GM21529 (cell line): ENCODE results near the gene L1TD1.
"Not testable (repeated sequence)": the region's sequence is repeated elsewhere in the genome, so short reads cannot be mapped to it uniquely, and the experiment has no call there.

Experiments
- ATAC-seq: cut with Tn5 transposase; IDR thresholded peaks from one replicate; pipeline ENCODE4 v1.9.1; 2021; ENCODE audit not compliant: unreplicated experiment

Gene L1TD1

DNA sequence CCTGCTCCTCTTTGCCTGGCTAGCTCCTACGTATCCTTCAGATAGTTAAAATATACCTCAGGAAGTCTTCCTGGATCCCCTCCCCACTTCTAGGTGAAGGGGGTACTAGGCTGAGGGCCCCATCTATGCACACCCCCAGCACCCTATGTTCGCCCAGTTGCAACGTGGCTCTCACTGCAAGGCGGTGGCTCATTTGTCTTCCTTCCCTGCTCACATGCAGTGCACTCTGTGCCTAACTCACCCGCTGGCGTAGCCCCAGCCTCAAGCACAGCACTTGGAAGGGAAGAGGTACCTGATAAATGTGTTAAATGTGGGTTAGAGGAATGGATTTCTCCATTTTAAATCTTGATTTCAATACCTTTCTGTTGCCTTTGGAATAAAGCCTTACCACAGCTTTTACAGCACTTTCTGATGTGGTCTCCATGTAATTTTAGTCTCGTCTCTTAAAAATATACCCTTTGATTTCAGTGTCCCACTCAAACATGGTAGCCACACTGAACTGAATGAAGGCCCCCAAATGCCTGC, 39.3 kb downstream of the L1TD1 start:
- ATAC-seq = no peak

DNA sequence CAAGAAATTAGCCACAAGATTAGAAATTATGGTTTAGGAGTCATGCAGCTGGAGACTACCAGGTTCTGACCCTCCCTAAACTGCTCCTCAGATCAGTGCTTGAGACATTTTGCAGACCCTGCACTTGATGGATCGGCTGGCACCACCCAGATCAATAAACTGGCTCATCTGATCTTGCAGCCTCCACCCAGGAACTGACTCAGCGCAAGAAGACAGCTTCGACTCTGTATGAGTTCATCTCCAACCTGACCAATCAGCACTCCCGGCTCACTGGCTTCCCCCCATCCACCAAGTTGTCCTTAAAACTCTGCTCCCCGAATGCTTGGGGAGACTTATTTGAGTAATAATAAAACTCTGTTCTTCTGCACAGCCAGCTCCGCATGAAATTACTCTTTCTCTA, 40.0 kb downstream of the L1TD1 start:
- no peak for ATAC-seq

DNA sequence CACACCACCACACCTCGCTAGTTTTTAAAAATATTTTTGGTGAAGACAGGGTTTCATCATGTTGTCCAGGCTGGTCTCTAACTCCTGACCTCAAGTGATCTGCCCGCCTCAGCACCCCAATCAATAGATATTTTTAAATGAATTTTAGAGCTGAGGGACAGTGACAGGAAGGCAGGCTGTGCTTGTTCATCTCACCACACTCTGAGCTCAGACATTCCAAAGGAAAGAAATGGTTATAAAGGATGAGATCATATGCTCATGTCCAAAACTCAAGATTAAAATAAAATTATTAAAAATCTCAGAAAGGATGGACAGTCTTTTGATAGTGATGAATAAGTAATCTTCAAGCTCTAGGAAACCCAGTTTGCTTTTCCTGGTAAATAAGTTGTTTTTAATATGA, 40.9 kb downstream of the L1TD1 start:
- ATAC-seq = no peak

- no peak for ATAC-seq
These were observed 42.7 kb downstream of the L1TD1 start for GRCh38 chr1:62237361-62237760.

DNA sequence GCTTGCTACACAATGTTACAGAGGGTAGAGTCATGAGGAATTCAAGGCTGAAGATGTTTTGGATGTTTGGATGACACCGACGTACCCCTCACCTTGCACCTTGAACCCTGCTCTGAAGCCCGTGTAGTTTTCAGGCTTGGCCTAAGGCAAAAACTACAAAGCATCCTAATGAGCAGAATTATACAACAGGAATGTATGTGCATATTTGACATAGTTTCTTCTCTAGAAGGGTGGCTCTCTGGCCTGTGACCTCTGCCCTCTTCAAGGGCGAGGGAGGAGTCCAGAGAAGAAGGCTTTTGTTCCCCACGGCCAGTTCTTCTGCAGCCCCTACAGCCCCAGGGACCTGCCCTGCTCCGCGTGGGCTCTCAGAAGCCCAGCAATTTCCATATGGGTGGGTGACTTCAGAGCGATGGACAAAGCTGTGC, 43.3 kb downstream of the L1TD1 start:
- ATAC-seq = no peak

GRCh38 chr1:62238507-62238906, 43.9 kb downstream of the L1TD1 start:
- ATAC-seq = no peak

DNA sequence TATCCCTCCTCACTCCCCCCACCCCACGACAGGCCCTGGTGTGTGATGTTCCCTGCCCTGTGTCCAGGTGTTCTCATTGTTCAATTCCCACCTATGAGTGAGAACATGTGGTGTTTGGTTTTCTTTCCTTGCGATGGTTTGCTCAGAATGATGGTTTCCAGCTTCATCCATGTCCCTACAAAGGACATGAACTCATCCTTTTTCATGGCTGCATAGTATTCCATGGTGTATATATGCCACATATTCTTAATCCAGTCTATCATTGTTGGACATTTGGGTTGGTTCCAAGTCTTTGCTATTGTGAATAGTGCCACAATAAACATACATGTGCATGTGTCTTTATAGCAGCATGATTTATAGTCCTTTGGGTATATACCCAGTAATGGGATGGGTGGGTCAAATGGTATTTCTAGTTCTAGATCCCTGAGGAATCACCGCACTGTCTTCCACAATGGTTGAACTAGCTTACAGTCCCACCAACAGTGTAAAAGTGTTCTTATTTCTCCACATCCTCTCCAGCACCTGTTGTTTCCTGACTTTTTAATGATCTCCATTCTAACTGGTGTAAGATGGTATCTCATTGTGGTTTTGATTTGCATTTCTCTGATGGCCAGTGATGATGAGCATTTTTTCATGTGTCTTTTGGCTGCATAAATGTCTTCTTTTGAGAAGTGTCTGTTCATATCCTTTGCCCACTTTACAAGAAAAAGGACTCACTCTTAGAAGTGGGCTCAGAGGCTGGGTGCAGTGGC, 45.2 kb downstream of the L1TD1 start:
- ATAC-seq = not testable (repeated sequence)

DNA sequence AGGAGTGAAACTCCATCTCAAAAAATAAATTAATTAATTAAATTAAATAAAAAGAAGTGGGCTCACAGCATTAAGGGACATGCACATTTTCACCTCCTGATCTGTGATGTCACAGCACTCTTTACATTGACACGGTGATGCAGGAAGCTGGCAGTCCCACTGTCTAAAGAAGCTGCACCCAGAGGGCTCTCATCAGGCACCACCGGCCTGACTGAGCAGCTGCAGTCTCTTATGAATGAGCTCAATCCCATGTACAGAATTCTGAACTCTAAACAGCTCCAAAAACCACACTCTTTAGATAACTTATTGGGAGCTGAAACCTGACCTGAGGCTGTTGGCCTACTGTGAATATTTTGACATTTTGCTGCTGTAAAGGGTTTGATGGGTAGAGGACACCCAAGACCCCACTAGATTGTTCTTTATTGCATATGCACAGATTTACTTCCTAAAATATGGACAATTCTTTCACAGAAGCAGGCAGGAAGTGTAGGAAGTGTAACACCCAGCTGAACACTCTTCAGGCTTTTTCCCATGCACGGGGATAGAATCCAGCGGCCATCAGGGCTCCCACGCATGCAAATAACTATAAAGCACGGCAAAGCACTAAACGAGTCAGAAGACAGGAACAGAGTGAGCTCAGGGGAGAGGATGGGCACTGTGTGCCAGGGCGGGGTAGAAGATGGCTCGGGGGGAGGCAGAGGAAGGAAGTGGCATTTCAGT, 46.2 kb downstream of the L1TD1 start:
- no peak for ATAC-seq

- ATAC-seq = no peak
These were observed 46.9 kb downstream of the L1TD1 start for GRCh38 chr1:62241371-62242131.

GRCh38 chr1:62244380-62244779, 49.7 kb downstream of the L1TD1 start:
- not testable (repeated sequence) for ATAC-seq

- ATAC-seq = no peak
These were observed 50.6 kb downstream of the L1TD1 start for GRCh38 chr1:62245201-62245600.

- ATAC-seq = no peak
These were observed 52.9 kb downstream of the L1TD1 start for GRCh38 chr1:62247391-62248168.

DNA sequence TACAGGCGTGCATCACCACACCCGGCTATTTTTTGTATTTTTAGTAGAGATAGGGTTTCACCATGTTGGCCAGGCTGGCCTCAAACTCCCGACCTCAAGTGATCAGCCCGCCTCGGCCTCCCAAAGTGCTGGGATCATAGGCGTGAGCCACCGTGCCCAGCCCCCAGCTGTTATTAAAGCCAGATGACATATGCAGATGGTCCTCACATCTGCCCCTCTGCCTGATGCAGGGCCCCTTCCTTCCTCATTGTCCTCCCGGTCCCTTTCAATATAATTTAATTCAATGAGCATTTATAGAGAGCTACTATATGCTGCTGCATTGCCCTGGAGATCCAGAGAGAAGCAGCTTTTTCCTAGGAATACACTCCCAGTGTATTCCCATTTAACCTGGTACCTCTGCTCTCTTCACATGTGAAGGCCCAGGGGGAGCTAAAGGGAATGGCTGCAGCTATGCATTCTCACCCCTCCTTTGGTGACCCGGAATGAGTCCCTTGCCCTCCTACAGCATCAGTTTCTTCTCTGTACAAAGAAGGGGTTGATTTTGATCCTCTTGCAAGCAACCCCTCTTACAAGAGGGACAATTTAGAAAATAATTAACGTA, 55.6 kb downstream of the L1TD1 start:
- ATAC-seq = no peak

- no peak for ATAC-seq
These were observed 64.9 kb downstream of the L1TD1 start for GRCh38 chr1:62259551-62259950.

DNA sequence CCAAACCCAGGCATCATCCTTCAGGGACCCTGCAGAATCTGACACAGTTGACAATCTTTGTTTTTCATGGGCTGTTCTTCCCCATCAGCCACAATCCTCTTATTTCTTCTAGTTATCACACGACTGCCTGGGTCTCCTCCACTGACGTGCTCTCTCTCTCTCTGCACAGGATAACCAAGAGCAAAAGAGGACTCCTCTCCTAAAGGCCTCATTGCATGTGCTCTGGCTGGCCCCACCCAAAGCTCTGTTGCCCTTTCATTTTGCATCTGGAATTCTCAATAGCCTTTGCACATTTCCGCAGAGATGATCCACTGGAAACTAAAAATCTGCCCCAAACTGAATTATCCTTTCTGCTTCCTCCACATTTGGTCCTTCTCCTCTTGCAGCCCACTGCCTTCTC, 66.0 kb downstream of the L1TD1 start:
- no peak for ATAC-seq
